MM.1S (cell line): Measurements from ENCODE around the gene CCDC192.
"Not testable (repeated sequence)": the region's sequence is repeated elsewhere in the genome, so short reads cannot be mapped to it uniquely, and the experiment has no call there.

Source experiments
- DNase-seq: peaks from one replicate; pipeline ENCODE4 v3.0.0-alpha.2; 2015
- H2AFZ ChIP-seq: fragments of 300-600 bp; sonication (generic); 2 replicates; pipeline ENCODE4 v1.6.0; 2016; ENCODE audit warnings: antibody characterized with exemption, low read length
- H3F3A ChIP-seq: fragments of 300-600 bp; sonication (generic); 2 replicates; pipeline ENCODE4 v1.6.1; 2016; ENCODE audit warnings: mild to moderate bottlenecking, antibody characterized with exemption, low read length, moderate library complexity, mixed read lengths; ENCODE audit not compliant: insufficient read depth
- H3K27ac ChIP-seq: fragments of 300-600 bp; sonication (generic); 2 replicates; pipeline ENCODE4 v1.5.1; 2016; ENCODE audit warnings: mild to moderate bottlenecking, low read length
- H3K27me3 ChIP-seq: fragments of 300-600 bp; sonication (generic); replicated peaks from 2 replicates; pipeline ENCODE4 v1.6.0; 2016; ENCODE audit warnings: low read length; ENCODE audit not compliant: insufficient read depth
- H3K36me3 ChIP-seq: fragments of 300-600 bp; sonication (generic); replicated peaks from 2 replicates; pipeline ENCODE4 v1.6.1; 2016; ENCODE audit warnings: mild to moderate bottlenecking, low read length, mixed read lengths; ENCODE audit not compliant: insufficient read depth
- H3K4me1 ChIP-seq: fragments of 300-600 bp; sonication (generic); 2 replicates; pipeline ENCODE4 v1.6.1; 2016; ENCODE audit warnings: low read length, mixed read lengths
- H3K4me2 ChIP-seq: fragments of 300-600 bp; sonication (generic); 2 replicates; pipeline ENCODE4 v1.6.0; 2016; ENCODE audit warnings: low read depth, low read length
- H3K4me3 ChIP-seq: fragments of 300-600 bp; sonication (generic); 2 replicates; pipeline ENCODE4 v1.5.1; 2016; ENCODE audit warnings: low read length, mixed read lengths
- H3K79me2 ChIP-seq: fragments of 300-600 bp; sonication (generic); 2 replicates; pipeline ENCODE4 v1.6.1; 2016; ENCODE audit warnings: mixed run types, low read length, mixed read lengths
- H3K9ac ChIP-seq: fragments of 300-600 bp; sonication (generic); 2 replicates; pipeline ENCODE4 v1.6.1; 2016; ENCODE audit warnings: low read length, mixed read lengths
- H3K9me2 ChIP-seq: fragments of 300-600 bp; sonication (generic); replicated peaks from 2 replicates; pipeline ENCODE4 v1.6.1; 2016; ENCODE audit warnings: mild to moderate bottlenecking, low read length, mixed read lengths; ENCODE audit not compliant: insufficient read depth
- H3K9me3 ChIP-seq: fragments of 300-600 bp; sonication (generic); replicated peaks from 2 replicates; pipeline ENCODE4 v1.6.1; 2016; ENCODE audit warnings: mild to moderate bottlenecking, low read length, mixed read lengths; ENCODE audit not compliant: insufficient read depth
- H4K20me1 ChIP-seq: fragments of 300-600 bp; sonication (generic); 2 replicates; pipeline ENCODE4 v1.6.1; 2016; ENCODE audit warnings: mild to moderate bottlenecking, low read length, moderate library complexity, mixed read lengths; ENCODE audit not compliant: insufficient read depth
- EZH2 ChIP-seq: fragments of 300-600 bp; sonication (generic); optimal IDR thresholded peaks from 2 replicates; pipeline ENCODE3; 2017; ENCODE audit warnings: low read depth, mild to moderate bottlenecking, antibody characterized with exemption, low read length, mixed read lengths
- EZH2phosphoT487 ChIP-seq: fragments of 300-600 bp; sonication (generic); IDR thresholded peaks from 2 replicates; pipeline ENCODE4 v1.6.1; 2018; ENCODE audit warnings: antibody characterized with exemption, low read length
- TF ChIP-seq, protein P1 (sequence below): fragments of 300-600 bp; sonication (generic); IDR thresholded peaks from 2 replicates; pipeline ENCODE4 v1.5.1; 2016; ENCODE audit warnings: antibody characterized with exemption, low read length, mixed read lengths

Gene CCDC192

DNA sequence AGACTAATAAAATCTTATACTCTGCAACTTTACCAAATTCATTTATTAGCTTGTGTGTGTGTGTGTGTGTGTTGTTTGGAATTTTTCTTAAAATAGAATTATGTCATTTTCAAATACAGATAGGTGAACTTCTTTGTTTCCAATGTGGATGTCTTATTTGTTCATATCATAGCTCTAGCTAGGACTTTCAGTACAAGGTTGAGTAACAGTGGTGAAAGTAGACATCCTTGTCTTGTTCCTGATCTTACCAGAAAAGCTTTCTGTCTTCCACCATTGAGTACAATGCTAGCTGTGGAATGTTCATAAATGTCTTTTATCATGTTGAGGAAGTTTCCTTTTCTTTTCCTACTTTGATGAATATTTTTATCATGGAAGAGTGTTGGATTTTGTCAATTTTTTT lies 74.8 kb downstream of the CCDC192 start:
- no peaks in the 10 kb centered on the region for H4K20me1 ChIP-seq
- no peak overlapping the region for H3K9ac ChIP-seq
- no peaks in the 10 kb centered on the region for H3K36me3 ChIP-seq
- no peaks in the 10 kb centered on the region for H3K9me3 ChIP-seq
- no peaks in the 10 kb centered on the region for H3K4me1 ChIP-seq
- no peak for TF ChIP-seq EZH2
- TF ChIP-seq EZH2phosphoT487, result no peak
- TF ChIP-seq, protein P1, sequence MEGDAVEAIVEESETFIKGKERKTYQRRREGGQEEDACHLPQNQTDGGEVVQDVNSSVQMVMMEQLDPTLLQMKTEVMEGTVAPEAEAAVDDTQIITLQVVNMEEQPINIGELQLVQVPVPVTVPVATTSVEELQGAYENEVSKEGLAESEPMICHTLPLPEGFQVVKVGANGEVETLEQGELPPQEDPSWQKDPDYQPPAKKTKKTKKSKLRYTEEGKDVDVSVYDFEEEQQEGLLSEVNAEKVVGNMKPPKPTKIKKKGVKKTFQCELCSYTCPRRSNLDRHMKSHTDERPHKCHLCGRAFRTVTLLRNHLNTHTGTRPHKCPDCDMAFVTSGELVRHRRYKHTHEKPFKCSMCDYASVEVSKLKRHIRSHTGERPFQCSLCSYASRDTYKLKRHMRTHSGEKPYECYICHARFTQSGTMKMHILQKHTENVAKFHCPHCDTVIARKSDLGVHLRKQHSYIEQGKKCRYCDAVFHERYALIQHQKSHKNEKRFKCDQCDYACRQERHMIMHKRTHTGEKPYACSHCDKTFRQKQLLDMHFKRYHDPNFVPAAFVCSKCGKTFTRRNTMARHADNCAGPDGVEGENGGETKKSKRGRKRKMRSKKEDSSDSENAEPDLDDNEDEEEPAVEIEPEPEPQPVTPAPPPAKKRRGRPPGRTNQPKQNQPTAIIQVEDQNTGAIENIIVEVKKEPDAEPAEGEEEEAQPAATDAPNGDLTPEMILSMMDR, result no peak
- no peak overlapping the region for H2AFZ ChIP-seq
- DNase-seq, result no peak
- H3F3A ChIP-seq, result no peaks in the 10 kb centered on the region
- H3K27ac ChIP-seq, result no peak overlapping the region
- no peak overlapping the region for H3K4me2 ChIP-seq
- H3K4me3 ChIP-seq, result no peak overlapping the region
- no peaks in the 10 kb centered on the region for H3K9me2 ChIP-seq
- no peaks in the 10 kb centered on the region for H3K79me2 ChIP-seq
- no peaks in the 10 kb centered on the region for H3K27me3 ChIP-seq

GRCh38 chr5:127782450-127782849 lies 79.3 kb downstream of the CCDC192 start:
- not testable (repeated sequence) for H3K4me3 ChIP-seq, DNase-seq, H3F3A ChIP-seq, H3K27ac ChIP-seq, H3K4me1 ChIP-seq, H3K9me3 ChIP-seq, H4K20me1 ChIP-seq, H3K27me3 ChIP-seq, H3K9ac ChIP-seq, H2AFZ ChIP-seq, H3K9me2 ChIP-seq, H3K4me2 ChIP-seq, H3K36me3 ChIP-seq, H3K79me2 ChIP-seq

DNA sequence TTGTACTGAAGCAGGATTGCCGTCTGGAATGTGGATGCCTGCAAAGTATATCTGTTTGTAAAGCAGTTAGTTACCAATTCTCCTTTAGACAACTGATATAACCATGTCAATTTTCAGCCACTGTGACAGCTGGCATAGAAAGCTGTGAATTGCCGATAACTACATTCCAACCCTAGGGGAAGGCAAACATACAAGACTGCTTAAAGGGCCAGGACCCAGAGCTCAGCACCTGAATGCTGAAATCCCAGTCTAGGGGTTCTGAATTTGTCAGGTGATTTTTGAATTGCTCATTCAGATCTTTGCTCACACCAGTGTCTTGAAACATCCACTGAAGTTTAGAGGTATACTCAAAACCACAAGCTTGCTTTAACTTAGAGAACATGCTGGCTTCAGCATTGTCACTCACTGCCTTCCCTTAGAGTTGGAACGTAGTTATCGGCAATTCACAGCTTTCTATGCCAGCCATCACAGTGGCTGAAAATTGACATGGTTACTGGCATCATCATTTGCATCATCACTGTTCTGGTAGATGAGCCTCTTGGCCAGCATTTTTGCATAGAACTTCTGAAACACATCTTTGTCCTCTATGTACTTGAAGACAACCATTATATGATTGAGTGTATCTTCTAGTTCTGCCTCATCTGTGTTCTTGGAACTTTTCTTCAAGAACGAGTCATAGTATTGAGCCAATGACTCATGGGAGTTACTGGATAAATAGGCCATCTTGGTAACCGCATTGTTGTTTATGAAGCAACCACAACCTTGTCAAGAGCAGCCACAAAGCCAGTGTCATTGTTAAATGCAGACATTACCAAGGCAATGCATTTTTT lies 82.1 kb downstream of the CCDC192 start:
- H3K4me2 ChIP-seq, result no peak overlapping the region
- H3K4me1 ChIP-seq, result no peaks in the 10 kb centered on the region
- DNase-seq, result no peak
- H3K36me3 ChIP-seq, result no peaks in the 10 kb centered on the region
- H3K9me2 ChIP-seq, result no peaks in the 10 kb centered on the region
- no peak for TF ChIP-seq EZH2
- H3K27me3 ChIP-seq, result no peaks in the 10 kb centered on the region
- no peak overlapping the region for H3K27ac ChIP-seq
- H3F3A ChIP-seq, result no peaks in the 10 kb centered on the region
- no peaks in the 10 kb centered on the region for H3K79me2 ChIP-seq
- no peaks in the 10 kb centered on the region for H4K20me1 ChIP-seq
- H3K9me3 ChIP-seq, result no peaks in the 10 kb centered on the region
- no peak overlapping the region for H2AFZ ChIP-seq
- H3K9ac ChIP-seq, result no peak overlapping the region
- no peak overlapping the region for H3K4me3 ChIP-seq

DNA sequence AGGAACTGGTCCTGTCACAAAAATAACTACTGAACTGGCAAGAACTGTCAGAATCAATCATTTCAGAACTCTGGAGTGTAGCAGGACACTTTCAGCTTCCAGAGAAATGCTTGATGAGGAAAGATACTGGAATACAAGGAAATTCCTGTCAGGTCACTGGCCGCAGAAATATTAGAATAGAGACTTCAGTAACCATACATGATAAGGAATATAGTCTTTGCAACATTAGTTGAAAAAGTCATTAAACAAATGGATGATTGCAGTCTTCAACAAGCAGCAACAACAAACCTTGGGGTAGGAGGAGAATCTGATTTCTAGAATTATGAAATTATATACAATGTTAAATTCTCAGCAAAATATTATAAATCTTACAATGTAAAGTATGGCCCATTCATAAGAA lies 88.2 kb downstream of the CCDC192 start:
- no peaks in the 10 kb centered on the region for H3K9me2 ChIP-seq
- H3K36me3 ChIP-seq, result no peaks in the 10 kb centered on the region
- no peak overlapping the region for H3K4me2 ChIP-seq
- H3K27ac ChIP-seq, result no peak overlapping the region
- H3K27me3 ChIP-seq, result no peaks in the 10 kb centered on the region
- H3K79me2 ChIP-seq, result no peaks in the 10 kb centered on the region
- H3K9ac ChIP-seq, result no peak overlapping the region
- TF ChIP-seq EZH2 (no peak), EZH2phosphoT487 (no peak)
- TF ChIP-seq, protein P1, result no peak
- H3K4me3 ChIP-seq, result no peak overlapping the region
- H3K9me3 ChIP-seq, result no peaks in the 10 kb centered on the region
- H4K20me1 ChIP-seq, result no peaks in the 10 kb centered on the region
- H3F3A ChIP-seq, result no peaks in the 10 kb centered on the region
- no peak overlapping the region for H2AFZ ChIP-seq
- H3K4me1 ChIP-seq, result no peaks in the 10 kb centered on the region
- no peak for DNase-seq

GRCh38 chr5:127791908-127792307 lies 88.7 kb downstream of the CCDC192 start:
- H3F3A ChIP-seq, H3K9me3 ChIP-seq, DNase-seq, H3K4me1 ChIP-seq, H3K4me2 ChIP-seq, H3K27me3 ChIP-seq, H4K20me1 ChIP-seq, H3K79me2 ChIP-seq, H2AFZ ChIP-seq, H3K4me3 ChIP-seq, H3K36me3 ChIP-seq, H3K9me2 ChIP-seq, H3K27ac ChIP-seq, H3K9ac ChIP-seq: not testable (repeated sequence)
